Esophagus muscularis mucosa (tissue), 4 donors: ENCODE results near the gene FAM171A1. TPM values are rescaled to one million over a fixed set of nuclear protein-coding genes. Genes with fewer than 3 reads are reported as not detected.

ENCODE experiments used
- DNase-seq: peaks from one replicate; pipeline ENCODE4 v3.0.0-alpha.2; 2017; ENCODE audit errors: extremely low spot score
- H3K27ac ChIP-seq, 4 donors: fragments of 200-600 bp; sonication (generic); replicated peaks in 1 of 4; 1 replicate in 3 of 4; 2 replicates in 1 of 4; pipeline ENCODE4 v1.5.1; 2016 to 2019; ENCODE audit warnings: mild to moderate bottlenecking in 1 of 4
- H3K27me3 ChIP-seq, 4 donors: fragments of 200-600 bp; sonication (generic); one replicate each; pipeline versions ENCODE4 v1.5.1 to v1.6.0; 2016 to 2019
- H3K36me3 ChIP-seq, 4 donors: fragments of 200-600 bp; sonication (generic); one replicate each; pipeline ENCODE4 v1.5.1; 2016 to 2019
- H3K4me1 ChIP-seq, 4 donors: fragments of 200-600 bp; sonication (generic); one replicate each; pipeline ENCODE4 v1.5.1; 2016 to 2019
- H3K4me3 ChIP-seq, 4 donors: fragments of 200-600 bp; sonication (generic); 1 replicate in 2 of 4; 2 replicates in 2 of 4; pipeline ENCODE4 v1.5.1; 2016 to 2019; ENCODE audit warnings: mild to moderate bottlenecking in 4 of 4, moderate library complexity in 1 of 4
- H3K9me3 ChIP-seq, 4 donors: fragments of 200-600 bp; sonication (generic); 1 replicate in 3 of 4; 2 replicates in 1 of 4; pipeline ENCODE4 v1.5.1; 2016 to 2019
- CTCF ChIP-seq, 3 experiments: fragments of 200-600 bp in 2 of 3; fragments of 450-650 bp in 1 of 3; sonication (generic) in 2 of 3; IDR thresholded peaks; one replicate each; pipeline ENCODE4 v1.5.1; 2017 to 2019; ENCODE audit warnings: antibody characterized with exemption in 3 of 3, mild to moderate bottlenecking in 2 of 3, moderate library complexity in 1 of 3
- EP300 ChIP-seq: sonication (generic); formaldehyde crosslinking; IDR thresholded peaks from one replicate; pipeline ENCODE4 v1.6.1; 2017; ENCODE audit warnings: antibody characterized with exemption
- POLR2A ChIP-seq: fragments of 450-650 bp; IDR thresholded peaks from one replicate; pipeline ENCODE4 v1.6.1; 2017; ENCODE audit warnings: antibody characterized with exemption, moderate library complexity, mild to moderate bottlenecking, low read depth
- POLR2AphosphoS5 ChIP-seq, 2 donors: sonication (generic); formaldehyde crosslinking; IDR thresholded peaks; one replicate each; pipeline ENCODE4 v1.6.1; 2017; ENCODE audit warnings: antibody characterized with exemption in 2 of 2
- WGBS: methylation state at CpG from one replicate; pipeline ENCODE4 v1.1.5; 2018; 5-methylcytosine and 5-hydroxymethylcytosine counted together
- intact Hi-C: fragments of 100-400 bp; cut with DNase I; formaldehyde crosslinking; loops from one replicate; pipeline ENCODE4 v1.15.1; 2023
- small RNA-seq, 3 donors: library from RNA; depleted of rRNA; stranded (forward); fragments of <200 nt; gene quantifications; one replicate each; pipeline ENCODE3, GENCODE V24; 2016
- total RNA-seq, 4 donors: library from RNA; depleted of rRNA; stranded (reverse); fragments of >200 nt; gene quantifications; one replicate each; pipeline versions ENCODE4 v1.1.0 to v1.2.1, GENCODE V29; 2016

FAM171A1 gene
- total RNA-seq, 4 donors from 2014 or later = 7.1 to 15.0 (median 12.6) TPM

GRCh38 chr10:15167411-15168290 is 203.4 kb downstream of the FAM171A1 start:
- Histone ChIP-seq H3K4me3 (peak overlapping the region; percentile 76 to 99 (median 94)), H3K4me1 (peaks cover 18 to 38% (median 34%) of the 10 kb centered on the region in 4 donors), H3K27ac (peak overlapping the region; percentile 89 to 96 (median 92)), H3K27me3 (no peaks in the 10 kb centered on the region), H3K36me3 (no peaks in the 10 kb centered on the region), H3K9me3 (no peaks in the 10 kb centered on the region)
- intact Hi-C loops = loop anchor here (5.0 to 10.0 kb wide), 2 partner anchors 210 to 293 kb away; partner anchors contain the start of genes MEIG1 and SUV39H2
- no peak for TF ChIP-seq POLR2A
- TF ChIP-seq CTCF (IDR thresholded peaks at IDR 0.05) = peak; percentile 39 to 61 (median 50)
- TF ChIP-seq POLR2AphosphoS5 (IDR thresholded peaks at IDR 0.05) = peak in 1 of 2 donors; percentile 18
- WGBS = 8% methylated on average over 9 of the region's 54 CpGs
- peak; percentile 93 for DNase-seq

DNA sequence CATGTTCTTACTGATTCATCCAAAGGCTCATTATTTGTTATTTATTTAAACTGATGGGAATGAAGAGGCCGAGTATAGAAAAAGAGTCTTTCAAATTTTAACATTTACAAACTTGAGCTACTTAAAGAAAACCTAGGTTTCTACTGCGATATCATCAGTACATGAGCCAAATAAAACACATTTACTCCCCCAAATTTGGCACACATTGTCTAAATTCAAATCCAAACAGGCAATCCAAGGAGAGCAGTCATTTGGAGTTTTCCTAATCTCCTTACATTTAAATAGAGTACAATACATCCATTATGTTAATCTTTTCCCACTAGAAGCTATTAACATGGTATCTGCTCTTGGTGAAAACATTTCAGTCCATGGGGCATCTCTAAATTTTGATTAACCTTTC is 204.8 kb downstream of the FAM171A1 start:
- Histone ChIP-seq H3K4me3 (peak overlapping the region in 3 of 4 donors; percentile 94 to 99 (median 95)), H3K27ac (peak overlapping the region in 1 of 4 donors; percentile 89), H3K36me3 (no peaks in the 10 kb centered on the region), H3K9me3 (no peaks in the 10 kb centered on the region), H3K27me3 (no peaks in the 10 kb centered on the region), H3K4me1 (peaks cover 18 to 38% (median 34%) of the 10 kb centered on the region in 4 donors)
- 60% methylated on average over 2 of the region's 2 CpGs for WGBS
- TF ChIP-seq CTCF (IDR thresholded peaks at IDR 0.05) (no peak), POLR2AphosphoS5 (IDR thresholded peaks at IDR 0.05) (no peak), POLR2A (no peak), EP300 (no peak)
- DNase-seq = no peak
- intact Hi-C loops = loop anchor here (5.0 to 10.0 kb wide), 2 partner anchors 209 to 292 kb away; partner anchors contain the start of genes MEIG1 and SUV39H2

DNA sequence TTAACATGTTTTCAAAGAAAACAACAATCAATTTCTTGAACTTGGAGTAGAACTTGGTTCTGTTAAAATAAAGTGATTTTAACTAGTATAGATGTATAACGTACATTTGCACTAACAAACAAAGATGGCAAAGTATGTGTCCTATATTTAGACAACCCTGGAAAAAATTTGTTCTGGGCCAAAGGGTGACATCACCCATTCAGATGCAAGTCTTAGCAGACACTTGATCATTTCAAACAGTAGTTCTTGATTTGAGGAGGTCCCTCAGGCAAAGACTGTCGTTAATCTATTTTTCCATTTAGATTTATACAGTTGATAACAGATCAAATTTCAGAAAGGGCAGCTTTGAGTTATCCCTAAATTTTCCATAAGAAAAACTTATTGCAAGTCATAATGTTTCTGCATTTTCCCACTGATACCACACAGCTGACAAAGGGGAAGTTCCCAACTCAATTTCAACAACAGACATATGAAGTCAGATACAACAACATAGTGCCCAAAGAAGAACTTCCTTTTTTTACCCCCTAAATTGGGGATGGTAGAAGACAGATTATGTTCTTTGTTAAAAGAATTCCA is 207.7 kb downstream of the FAM171A1 start:
- TF ChIP-seq CTCF (IDR thresholded peaks at IDR 0.05) (no peak), POLR2A (no peak), POLR2AphosphoS5 (IDR thresholded peaks at IDR 0.05) (no peak), EP300 (no peak)
- Histone ChIP-seq H3K36me3 (no peaks in the 10 kb centered on the region), H3K9me3 (no peaks in the 10 kb centered on the region), H3K4me1 (peaks cover 9 to 22% (median 18%) of the 10 kb centered on the region in 4 donors), H3K27me3 (no peaks in the 10 kb centered on the region), H3K4me3 (no peak overlapping the region), H3K27ac (no peak overlapping the region)
- intact Hi-C loops = loop anchor here (10.0 kb wide), 1 partner anchor 289 kb away; the partner anchor contains the start of gene SUV39H2
- no peak for DNase-seq
- 57% methylated on average over 2 of the region's 2 CpGs for WGBS

Small RNA genes lying within 50 kb of the gene (small RNA-seq; reads per million reads assigned to genes)
- gene AL590365.1 = 0 reads per million in 3 donors

Other genes with a start within 250 kb of the FAM171A1 start
- 10 to 100 TPM; 14.1 to 23.2 (median 16.0) TPM for gene NMT2, start 202.6 kb downstream of the FAM171A1 start, total RNA-seq